Measurements from ENCODE around the gene FBXO5. TPM values are rescaled to one million over a fixed set of nuclear protein-coding genes. Genes with fewer than 3 reads are reported as not detected.

The FBXO5 gene
- total and polyA plus RNA-seq, 9 of the 15 experiments (the other 6 are each of a cell fraction or from before 2014, with no cell fraction given), result 17.8 to 89.3 (median 62.9) TPM

GRCh38 chr6:152982904-152983636 is at the start of gene FBXO5 (continued):
- TF ChIP-seq REST (IDR thresholded peaks at IDR 0.05; ENCODE audit: borderline replicate concordance) (no peak), REST (CRISPR knock-in tag; IDR thresholded peaks at IDR 0.05; ENCODE audit: low read depth) (0 out of 2 replicates have a peak, but pooled peaks have one; percentile 33), ZNF197 (CRISPR knock-in tag; IDR thresholded peaks at IDR 0.05; ENCODE audit: low read depth) (no peak), ZBTB5 (IDR thresholded peaks at IDR 0.05) (no peak), ZNF408 (CRISPR knock-in tag; IDR thresholded peaks at IDR 0.05; ENCODE audit: low read depth) (no peak), DIDO1 (tag; IDR thresholded peaks at IDR 0.05; ENCODE audit: low read depth) (no peak), PHF8 (IDR thresholded peaks at IDR 0.05; ENCODE audit: borderline replicate concordance, low read length) (peak; percentile 75; the same call in 1 of the 2 replicates), CBX1 (IDR thresholded peaks at IDR 0.05; ENCODE audit: low read depth) (no peak), ZNF124 (CRISPR knock-in tag; IDR thresholded peaks at IDR 0.05) (no peak), ZNF311 (CRISPR knock-in tag; IDR thresholded peaks at IDR 0.05) (no peak), HNRNPL (IDR thresholded peaks at IDR 0.05; ENCODE audit: low read depth, low read length) (peak; percentile 97), HDAC6 (IDR thresholded peaks at IDR 0.05; ENCODE audit: low read depth, low read length) (no peak), KAT7 (CRISPR knock-in tag; IDR thresholded peaks at IDR 0.05; ENCODE audit: borderline replicate concordance) (no peak), ZNF277 (CRISPR knock-in tag; IDR thresholded peaks at IDR 0.05; ENCODE audit: borderline replicate concordance) (no peak), ZNF79 (CRISPR knock-in tag; IDR thresholded peaks at IDR 0.05; ENCODE audit: low read depth) (no peak), WHSC1 (IDR thresholded peaks at IDR 0.05; ENCODE audit: low read length) (no peak), MEF2A (IDR thresholded peaks at IDR 0.05; ENCODE audit: control insufficient read depth, low read depth, low read length) (no peak)
